HepG2 (cell line): ENCODE measurements around the gene TSPAN15. TPM values are rescaled to one million over a fixed set of nuclear protein-coding genes. Genes with fewer than 3 reads are reported as not detected.

ENCODE experiments used
- ADNP ChIP-seq: sonication (generic); formaldehyde crosslinking; IDR thresholded peaks from 2 replicates; pipeline ENCODE4 v1.4.0; 2020; ENCODE audit warnings: missing genetic modification reagents
- EED ChIP-seq: sonication (generic); formaldehyde crosslinking; IDR thresholded peaks from 2 replicates; pipeline ENCODE4 v1.5.0; 2020; ENCODE audit warnings: mild to moderate bottlenecking, missing genetic modification reagents
- NFAT5 ChIP-seq: sonication (generic); formaldehyde crosslinking; IDR thresholded peaks from 2 replicates; pipeline ENCODE4 v1.4.0; 2020; ENCODE audit warnings: missing genetic modification reagents
- TP53 ChIP-seq: sonication (generic); formaldehyde crosslinking; conservative IDR thresholded peaks from 2 replicates; pipeline ENCODE4 v1.4.0; 2020; ENCODE audit warnings: missing genetic modification reagents
- ZFYVE20 ChIP-seq: sonication (generic); formaldehyde crosslinking; IDR thresholded peaks from 2 replicates; pipeline ENCODE4 v1.8.0; 2023; ENCODE audit warnings: low read depth, mild to moderate bottlenecking, moderate library complexity, missing genetic modification reagents, borderline replicate concordance
- ZNF276 ChIP-seq: sonication (generic); formaldehyde crosslinking; IDR thresholded peaks from 2 replicates; pipeline ENCODE4 v1.4.0; 2020; ENCODE audit warnings: mild to moderate bottlenecking, low read depth, missing genetic modification reagents
- polyA plus RNA-seq, 8 experiments: library from polyadenylated mRNA; depleted of rRNA in 3 of 8; stranded (reverse) in 7 of 8; unstranded in 1 of 8; fragments of >200 nt; fragmentation: Illumina TruSeq in 4 of 8; extraction: Trizol in 4 of 8; gene quantifications; 2 replicates each; pipeline versions ENCODE4 v1.2.1 to v1.2.3, GENCODE V29; 2011 to 2016; ENCODE audit warnings: low read depth in 4 of 8, missing spikeins in 1 of 8, mixed read lengths in 1 of 8; ENCODE audit not compliant: insufficient read depth in 1 of 8
- total RNA-seq, 5 experiments: library from RNA; depleted of rRNA; stranded (reverse); fragments of >200 nt; fragmentation: Illumina TruSeq; extraction: Trizol; gene quantifications; 2 replicates each; pipeline ENCODE4 v1.2.3, GENCODE V29; 2016; ENCODE audit warnings: low read depth in 1 of 5

The TSPAN15 gene
- total and polyA plus RNA-seq, 2 of the 13 experiments (the other 11 are each of a cell fraction or from before 2014, with no cell fraction given) = 0.27 to 3.2 TPM

GRCh38 chr10:69502589-69502988 is 51.3 kb downstream of the TSPAN15 start (continued):
- TF ChIP-seq ZFYVE20 (no peak), EED (no peak), ZNF276 (no peak), TP53 (CRISPR knock-in tag) (no peak), NFAT5 (no peak), ADNP (no peak)
- TF ChIP-seq, all 625 proteins: peak for 0
